ENCODE measurements around the gene TSPAN14.
"Not testable (repeated sequence)": the region's sequence is repeated elsewhere in the genome, so short reads cannot be mapped to it uniquely, and the experiment has no call there.

The TSPAN14 gene

GRCh38 chr10:80453842-80454512 is at the start of gene TSPAN14:
TSPAN14 (plus strand) TSS chr10:80454310; CDS start chr10:80489234, 34,924 bp downstream.
- DNase-seq, result peak; percentile 78

- DNase-seq, result no peak
These were observed 49.1 kb upstream of the TSPAN14 start for GRCh38 chr10:80405035-80405434.

- no peak for DNase-seq
These were observed 48.5 kb upstream of the TSPAN14 start for GRCh38 chr10:80405626-80406025.

GRCh38 chr10:80406204-80406603 is 47.9 kb upstream of the TSPAN14 start:
- DNase-seq, result no peak

- peak; percentile 40 for DNase-seq
These were observed 46.3 kb upstream of the TSPAN14 start for GRCh38 chr10:80407812-80408241.

GRCh38 chr10:80408242-80409101 is 45.6 kb upstream of the TSPAN14 start, which contains the start of gene PRXL2A:
PRXL2A (plus strand) TSS chr10:80408551; CDS start chr10:80420468, 11,917 bp downstream.
- peak; percentile 81 for DNase-seq

GRCh38 chr10:80409121-80409520 is 45.0 kb upstream of the TSPAN14 start:
- DNase-seq, result no peak

- DNase-seq, result no peak
These were observed 44.0 kb upstream of the TSPAN14 start for GRCh38 chr10:80410122-80410521.

GRCh38 chr10:80410578-80411145 is 43.4 kb upstream of the TSPAN14 start:
- no peak for DNase-seq

GRCh38 chr10:80411267-80411668 is 42.8 kb upstream of the TSPAN14 start:
- no peak for DNase-seq

GRCh38 chr10:80411681-80412220 is 42.4 kb upstream of the TSPAN14 start:
- no peak for DNase-seq

GRCh38 chr10:80412486-80412885 is 41.6 kb upstream of the TSPAN14 start:
- DNase-seq, result no peak

- no peak for DNase-seq
These were observed 40.7 kb upstream of the TSPAN14 start for GRCh38 chr10:80413271-80413996.

GRCh38 chr10:80414142-80414895 is 39.8 kb upstream of the TSPAN14 start:
- DNase-seq, result no peak

GRCh38 chr10:80415734-80416478 is 38.2 kb upstream of the TSPAN14 start:
- no peak for DNase-seq

- no peak for DNase-seq
These were observed 37.5 kb upstream of the TSPAN14 start for GRCh38 chr10:80416479-80417098.

GRCh38 chr10:80417256-80417655 is 36.9 kb upstream of the TSPAN14 start:
- DNase-seq, result not testable (repeated sequence)

GRCh38 chr10:80421050-80421706 is 32.9 kb upstream of the TSPAN14 start:
- no peak for DNase-seq

GRCh38 chr10:80421707-80422536 is 32.2 kb upstream of the TSPAN14 start:
- no peak for DNase-seq
